Measurements from ENCODE around the gene COL5A1. TPM values are rescaled to one million over a fixed set of nuclear protein-coding genes. Genes with fewer than 3 reads are reported as not detected.

COL5A1 gene
- total RNA-seq, 2 donors from 2014 or later, result 127 to 129 TPM

GRCh38 chr9:134626571-134627416, 14.8 kb upstream of the COL5A1 start:
- Histone ChIP-seq H3K27ac (no peak overlapping the region), H3K27me3 (replicated peaks; ENCODE audit: insufficient read depth) (no peaks in the 10 kb centered on the region), H3K36me3 (no peaks in the 10 kb centered on the region), H3K4me1 (ENCODE audit: control insufficient read depth in 1 of 2, low read depth in 2 of 2) (no peaks in the 10 kb centered on the region), H3K9me3 (no peaks in the 10 kb centered on the region), H3K4me3 (no peak overlapping the region)
- DNase-seq (ENCODE audit: low spot score) (no peak), ATAC-seq (ENCODE audit: insufficient number of reproducible peaks, low FRiP score, low read depth) (no peak)
- no peak for TF ChIP-seq CTCF (IDR thresholded peaks at IDR 0.05)

- TF ChIP-seq CTCF (IDR thresholded peaks at IDR 0.05), result no peak
- Histone ChIP-seq H3K4me1 (ENCODE audit: control insufficient read depth in 1 of 2, low read depth in 2 of 2) (no peaks in the 10 kb centered on the region), H3K4me3 (no peak overlapping the region), H3K27ac (no peak overlapping the region), H3K9me3 (no peaks in the 10 kb centered on the region), H3K27me3 (replicated peaks; ENCODE audit: insufficient read depth) (no peaks in the 10 kb centered on the region), H3K36me3 (no peaks in the 10 kb centered on the region)
- no peak for DNase-seq (ENCODE audit: low spot score)
- ATAC-seq (ENCODE audit: insufficient number of reproducible peaks, low FRiP score, low read depth), result no peak
These were observed 13.9 kb upstream of the COL5A1 start for GRCh38 chr9:134627417-134628353.

GRCh38 chr9:134628354-134628736, 13.3 kb upstream of the COL5A1 start:
- Histone ChIP-seq H3K27ac (no peak overlapping the region), H3K4me1 (ENCODE audit: control insufficient read depth in 1 of 2, low read depth in 2 of 2) (no peaks in the 10 kb centered on the region), H3K4me3 (no peak overlapping the region), H3K36me3 (no peaks in the 10 kb centered on the region), H3K9me3 (no peaks in the 10 kb centered on the region), H3K27me3 (replicated peaks; ENCODE audit: insufficient read depth) (no peaks in the 10 kb centered on the region)
- TF ChIP-seq CTCF (IDR thresholded peaks at IDR 0.05), result no peak
- DNase-seq (ENCODE audit: low spot score), result no peak
- ATAC-seq (ENCODE audit: insufficient number of reproducible peaks, low FRiP score, low read depth), result no peak

- Histone ChIP-seq H3K4me3 (no peak overlapping the region), H3K27ac (no peak overlapping the region), H3K9me3 (no peaks in the 10 kb centered on the region), H3K27me3 (replicated peaks; ENCODE audit: insufficient read depth) (no peaks in the 10 kb centered on the region), H3K36me3 (no peaks in the 10 kb centered on the region), H3K4me1 (ENCODE audit: control insufficient read depth in 1 of 2, low read depth in 2 of 2) (no peaks in the 10 kb centered on the region)
- DNase-seq (ENCODE audit: low spot score) (no peak), ATAC-seq (ENCODE audit: insufficient number of reproducible peaks, low FRiP score, low read depth) (no peak)
- TF ChIP-seq CTCF (IDR thresholded peaks at IDR 0.05), result no peak
These were observed 12.5 kb upstream of the COL5A1 start for GRCh38 chr9:134629061-134629585.
